LoVo (cell line): ENCODE data around the gene NAA15.
"Not testable (repeated sequence)": the region's sequence is repeated elsewhere in the genome, so short reads cannot be mapped to it uniquely, and the experiment has no call there.

Source experiments
- DNase-seq: peaks from one replicate; pipeline ENCODE4 v3.0.0-alpha.2; 2016; ENCODE audit warnings: low spot score

NAA15 gene

GRCh38 chr4:139301113-139301820 is at the start of gene NAA15:
Gene NAA15 (plus strand): TSS chr4:139301505. CDS start chr4:139301778, 273 bp downstream.
- peak; percentile 98 for DNase-seq

DNA sequence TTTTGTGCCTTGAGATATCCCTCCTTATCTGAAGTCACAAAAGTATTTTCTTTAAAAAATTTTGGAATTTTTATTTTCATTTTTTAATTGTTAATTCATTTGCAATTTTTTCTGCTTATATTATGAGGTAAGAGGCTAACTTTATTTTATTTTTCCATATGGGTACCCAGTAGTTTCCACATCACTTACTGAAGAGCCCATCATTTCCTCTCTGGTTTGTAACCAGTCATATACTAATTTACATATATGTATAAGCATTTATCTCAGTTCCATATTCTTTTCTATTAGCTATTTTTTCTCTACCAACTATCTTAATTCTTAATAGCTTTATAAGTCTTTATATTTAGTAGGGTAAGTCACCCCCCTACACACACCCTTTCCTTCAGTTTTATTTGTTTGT is 48.3 kb upstream of the NAA15 start:
- no peak for DNase-seq

GRCh38 chr4:139253713-139254112 is 47.6 kb upstream of the NAA15 start:
- DNase-seq = no peak

DNA sequence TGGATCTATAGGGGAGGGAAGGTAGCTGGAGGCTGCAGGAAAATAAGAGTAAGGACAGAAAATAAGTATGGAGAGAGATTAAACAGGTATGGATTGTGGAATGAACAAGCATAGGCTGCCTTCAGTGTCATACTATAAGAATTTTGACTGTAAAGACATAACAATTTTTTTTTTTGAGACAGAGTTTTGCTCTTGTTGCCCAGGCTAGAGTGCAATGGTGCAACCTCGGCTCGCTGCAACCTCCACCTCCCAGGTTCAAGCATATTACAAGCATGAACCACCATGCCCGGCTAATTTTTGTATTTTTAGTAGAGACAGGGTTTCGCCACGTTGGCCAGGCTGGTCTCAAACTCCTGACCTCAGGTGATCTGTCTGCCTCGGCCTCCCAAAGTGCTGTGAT is 45.7 kb upstream of the NAA15 start:
- not testable (repeated sequence) for DNase-seq

DNA sequence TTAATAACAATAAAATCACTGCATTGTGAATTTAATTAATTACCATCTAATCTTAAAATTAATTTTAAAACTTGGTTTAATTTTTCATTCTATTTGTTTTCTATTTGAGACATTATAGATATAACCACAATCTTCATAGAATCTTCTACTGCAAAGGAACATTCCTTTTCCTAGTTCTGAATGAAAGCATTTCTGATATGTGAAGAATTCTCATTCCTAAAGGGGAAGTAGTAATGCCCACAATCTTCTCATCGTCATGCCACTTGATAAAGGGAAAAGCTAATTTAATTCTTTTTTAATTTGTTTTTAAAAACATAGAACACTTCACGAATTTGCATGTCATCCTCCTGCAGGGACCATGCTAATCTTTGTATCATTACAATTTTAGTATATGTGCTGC is 45.0 kb upstream of the NAA15 start:
- DNase-seq = no peak

GRCh38 chr4:139265654-139266053 is 35.7 kb upstream of the NAA15 start:
- DNase-seq = no peak

GRCh38 chr4:139266208-139266582 is 35.1 kb upstream of the NAA15 start:
- DNase-seq = no peak

GRCh38 chr4:139266583-139267257 is 34.6 kb upstream of the NAA15 start:
- peak; percentile 62 for DNase-seq

DNA sequence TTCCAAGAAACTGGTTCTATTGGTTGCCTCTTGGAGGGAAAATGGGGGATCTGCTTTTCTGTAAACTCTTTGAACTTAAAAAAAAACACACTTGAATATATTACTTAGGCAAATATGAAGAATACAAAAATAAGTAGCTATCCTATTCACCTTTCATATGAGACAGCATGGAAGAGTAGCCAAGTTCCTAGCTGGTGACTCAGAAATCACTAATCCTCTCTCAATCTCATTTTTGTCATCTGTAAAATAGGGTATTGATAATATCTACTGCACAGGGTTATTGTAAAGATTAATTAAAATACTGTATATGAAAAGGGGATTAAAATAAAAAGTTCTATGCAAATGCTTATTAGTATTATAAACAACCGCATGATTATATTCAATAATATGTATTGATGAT is 34.0 kb upstream of the NAA15 start:
- no peak for DNase-seq

GRCh38 chr4:139273835-139274234 is 27.5 kb upstream of the NAA15 start:
- no peak for DNase-seq

DNA sequence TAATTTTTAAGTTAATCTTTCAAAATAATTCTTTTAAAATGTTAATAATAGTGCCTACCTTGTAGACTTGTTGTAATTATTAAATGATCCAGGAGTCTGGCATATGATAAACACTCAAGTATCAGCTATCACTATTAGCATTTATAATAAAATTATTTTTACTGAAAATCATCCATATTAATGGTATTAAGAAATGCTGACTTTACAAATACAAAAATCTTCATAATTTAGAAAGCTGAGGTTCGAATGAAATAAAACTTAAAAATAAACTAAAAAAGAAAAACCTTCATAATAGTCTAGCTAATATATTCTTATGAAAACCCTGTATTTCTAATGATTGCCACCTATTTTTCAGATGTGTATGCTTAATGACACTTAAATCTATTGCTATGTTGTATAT is 26.5 kb upstream of the NAA15 start:
- DNase-seq = no peak

DNA sequence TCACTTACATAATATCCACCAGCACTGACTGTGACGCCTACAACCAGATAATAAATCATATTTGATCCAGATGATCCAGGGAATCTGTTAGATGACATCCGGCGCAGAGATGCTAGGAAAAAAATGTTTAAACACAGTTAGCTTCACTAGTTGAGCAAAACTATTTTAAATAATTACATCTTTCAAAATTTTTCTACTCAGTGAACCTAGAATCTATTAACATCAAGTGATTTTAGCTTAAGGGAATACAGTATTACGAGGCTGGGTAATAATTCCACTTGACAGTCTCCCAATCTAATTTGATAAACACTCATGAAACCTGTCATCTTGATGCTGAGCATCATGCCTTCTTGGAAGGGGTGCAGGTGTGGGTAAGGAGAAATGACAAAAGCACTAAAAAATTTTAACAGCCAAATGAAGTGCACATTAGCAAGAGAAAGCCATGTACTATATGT is 26.0 kb upstream of the NAA15 start:
- no peak for DNase-seq

- DNase-seq = no peak
Observed at GRCh38 chr4:139278485-139278884, 22.8 kb upstream of the NAA15 start.

DNA sequence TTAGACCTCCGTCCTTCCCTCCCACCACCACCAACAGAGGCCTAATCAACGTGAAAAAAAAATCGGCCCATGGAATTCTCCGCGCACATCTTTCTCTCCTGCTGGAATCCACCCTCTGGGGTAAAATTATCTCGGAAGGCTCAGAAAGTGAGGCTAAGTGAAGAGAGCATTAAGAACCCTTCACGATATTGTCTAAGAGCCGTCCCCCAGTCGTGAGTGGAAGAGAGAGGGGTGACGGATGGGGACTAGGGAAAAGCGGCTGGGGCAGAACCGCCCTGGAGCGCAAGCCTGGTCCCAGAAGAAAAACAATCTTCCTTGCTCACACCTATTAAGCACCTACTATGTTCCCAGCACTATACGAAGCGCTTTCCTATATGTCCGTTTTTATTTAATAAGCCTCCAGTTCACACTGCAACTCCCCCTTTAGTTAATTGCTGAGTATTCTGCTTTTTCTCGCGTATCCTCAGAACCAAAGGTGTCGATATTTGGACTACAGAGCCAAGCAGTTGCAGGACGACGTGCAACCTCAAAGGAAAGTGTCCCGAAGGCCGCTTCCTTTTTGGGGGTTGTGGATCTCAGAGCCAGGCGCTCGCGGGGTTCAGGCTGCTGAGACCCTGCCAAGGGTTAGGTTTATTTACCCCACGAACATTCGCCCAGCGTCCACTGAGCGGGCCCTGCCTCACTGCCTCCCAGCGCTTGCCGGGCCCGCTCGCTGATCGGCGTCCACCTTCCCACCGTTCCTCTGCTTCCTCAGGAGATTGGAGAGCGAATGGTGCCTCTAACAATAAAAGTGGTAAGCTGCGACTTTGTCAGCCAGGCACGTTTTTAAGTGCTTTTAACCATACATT is 22.2 kb upstream of the NAA15 start:
- DNase-seq = no peak

DNA sequence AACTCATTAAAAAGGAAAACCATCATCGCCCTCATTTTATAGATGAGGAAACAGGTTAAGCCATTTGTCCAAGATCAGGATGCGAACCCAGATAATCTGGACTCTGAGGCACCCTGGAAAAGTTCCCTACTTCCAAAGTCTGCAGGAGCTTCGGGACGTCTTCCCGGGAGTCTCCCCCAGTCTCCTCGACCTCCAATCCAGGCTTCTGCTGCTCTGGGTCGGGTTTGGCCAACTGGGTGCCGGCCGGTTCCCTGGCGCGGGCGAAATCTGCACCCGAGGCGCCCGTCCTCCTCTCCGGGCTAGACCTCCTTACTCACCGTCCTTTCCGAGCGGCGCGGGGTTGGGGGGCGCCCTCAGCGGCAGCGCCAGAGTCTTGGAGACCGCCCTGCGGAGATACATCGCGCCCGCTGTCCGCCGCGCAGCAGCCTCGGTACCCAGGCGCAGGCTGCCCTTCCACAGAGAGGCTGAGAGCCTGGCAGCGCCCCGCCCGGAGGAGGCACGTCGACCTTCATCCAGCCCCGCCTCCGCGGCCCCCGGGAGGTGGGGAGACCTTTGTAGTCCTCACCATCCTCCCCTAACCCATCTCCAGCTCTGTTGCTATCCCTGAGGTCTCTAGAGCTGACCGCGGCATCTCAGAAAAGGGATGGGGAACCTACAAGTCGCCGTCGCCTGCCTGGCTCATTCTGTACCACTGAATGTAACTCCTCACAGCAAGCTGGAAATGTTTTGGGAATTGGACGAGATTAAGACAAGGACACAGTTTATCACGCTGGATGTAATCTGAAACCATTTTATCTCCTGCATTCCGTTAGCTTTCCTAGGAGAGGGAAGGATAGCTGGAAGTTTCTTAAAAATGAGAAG is 21.3 kb upstream of the NAA15 start, which contains the start of gene MGARP:
Gene MGARP (minus strand): TSS at position 466 of the 861 bp plus-strand sequence. CDS start 67 bp downstream, at position 399.
- no peak for DNase-seq

DNA sequence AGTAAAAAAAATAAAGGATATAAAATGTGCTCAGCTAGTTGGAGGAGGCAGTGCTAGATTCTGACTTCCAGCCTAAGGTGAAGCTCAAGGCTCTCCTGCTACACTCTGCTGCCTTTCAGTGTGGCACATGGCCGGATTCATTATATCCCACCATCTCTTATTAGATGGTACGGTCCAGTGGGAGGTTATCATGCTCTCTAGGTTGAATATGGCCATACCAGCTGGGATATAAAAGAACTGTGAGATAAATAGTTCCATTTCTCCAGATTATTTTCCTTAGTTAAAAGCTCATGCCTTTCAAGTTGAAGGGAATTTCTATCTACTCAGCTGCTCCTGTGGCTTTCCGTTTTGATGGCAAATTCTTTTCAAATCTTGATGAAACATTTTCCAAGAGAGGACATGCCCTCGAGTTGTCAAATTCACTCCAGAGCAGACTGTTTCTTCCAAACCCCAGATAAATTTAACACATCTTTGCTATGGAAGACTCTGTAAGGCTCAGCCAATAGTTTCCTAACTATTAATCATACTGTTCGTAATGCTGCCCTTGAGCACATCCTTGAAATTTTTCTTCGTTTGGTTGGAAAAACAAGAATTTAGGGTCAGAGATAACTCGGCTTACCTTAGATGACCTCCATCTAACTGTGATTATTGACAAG is 19.1 kb upstream of the NAA15 start:
- no peak for DNase-seq

DNA sequence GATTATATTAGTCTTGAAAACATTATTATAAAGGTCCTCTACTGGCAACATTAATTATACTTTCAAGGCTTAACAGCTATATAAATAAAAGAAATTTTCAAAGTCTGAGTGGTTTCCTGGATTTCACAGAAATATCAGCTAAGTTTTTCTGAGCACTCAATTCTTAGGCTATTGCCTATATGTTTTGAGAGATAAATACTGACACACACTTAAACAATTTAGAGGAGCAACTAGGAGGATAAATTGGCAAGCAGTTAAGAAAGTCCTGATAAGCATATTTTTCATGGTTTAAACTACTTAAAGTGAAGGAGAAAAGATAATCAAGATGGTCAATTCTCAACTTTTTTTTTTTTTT is 18.6 kb upstream of the NAA15 start:
- DNase-seq = no peak

DNA sequence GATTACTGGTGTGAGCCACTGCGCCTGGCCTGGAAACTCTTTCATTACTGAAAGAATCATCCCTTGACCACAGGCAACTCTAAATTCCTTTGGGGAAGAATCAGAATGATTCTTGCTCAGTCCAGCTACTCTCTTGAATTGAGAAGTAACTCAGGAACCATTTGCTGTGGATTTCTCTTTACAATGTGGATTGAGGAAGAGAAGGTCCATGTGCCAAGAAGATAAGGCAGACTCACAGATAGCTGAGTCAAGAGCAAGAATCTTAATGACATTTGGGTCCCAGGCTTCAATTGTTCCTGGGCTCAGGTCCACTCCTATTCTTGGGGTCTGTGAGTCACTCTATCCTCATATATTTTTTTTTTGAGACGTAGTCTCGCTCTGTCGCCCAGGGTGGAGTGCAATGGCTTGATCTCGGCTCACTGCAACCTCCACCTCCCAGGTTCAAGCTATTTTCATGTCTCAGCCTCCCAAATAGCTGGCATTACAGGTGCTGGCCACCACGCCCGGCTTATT is 15.1 kb upstream of the NAA15 start:
- no peak for DNase-seq

- DNase-seq = peak; percentile 96
Observed at GRCh38 chr4:139295206-139295941, 5.9 kb upstream of the NAA15 start.

DNA sequence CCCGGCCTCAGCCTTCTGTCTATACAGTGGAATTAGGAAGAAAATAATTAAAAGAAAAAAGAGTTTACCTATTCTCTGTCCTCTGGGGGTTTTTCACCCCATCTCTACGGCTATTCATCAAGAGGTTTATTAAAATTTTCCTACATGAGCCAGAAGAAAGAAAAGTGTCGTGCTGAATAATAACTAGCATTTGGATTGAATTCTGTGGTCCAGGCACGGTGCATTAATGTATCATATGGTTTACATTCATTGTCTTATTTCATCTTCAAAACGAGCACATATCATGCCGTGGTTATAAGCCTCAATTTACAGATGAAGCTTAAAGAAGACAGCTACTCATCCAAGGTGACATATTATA is 5.4 kb upstream of the NAA15 start:
- no peak for DNase-seq
